Measurements from ENCODE around the gene ARHGEF16.

DNA sequence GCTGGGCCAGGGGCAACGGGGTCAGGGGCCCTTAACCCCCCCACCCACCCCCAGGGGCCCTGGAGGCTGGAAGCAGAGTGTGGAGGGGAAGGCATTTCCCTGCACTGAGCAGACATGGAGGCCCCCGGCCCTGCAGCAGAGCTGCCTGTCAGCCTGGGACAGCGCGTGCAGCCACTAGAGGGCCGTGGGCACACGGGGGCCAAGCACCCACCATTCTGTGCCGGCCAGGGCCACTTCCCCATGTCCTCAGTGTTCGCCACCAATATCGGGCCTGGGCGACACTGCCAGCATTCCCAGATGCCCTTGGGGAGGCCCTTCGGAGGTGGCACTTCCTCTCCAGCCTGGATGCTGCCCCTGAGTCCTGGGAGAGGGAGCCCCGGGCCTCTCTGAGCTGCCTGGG lies 23.2 kb upstream of the ARHGEF16 start:
- TF ChIP-seq, protein P1, sequence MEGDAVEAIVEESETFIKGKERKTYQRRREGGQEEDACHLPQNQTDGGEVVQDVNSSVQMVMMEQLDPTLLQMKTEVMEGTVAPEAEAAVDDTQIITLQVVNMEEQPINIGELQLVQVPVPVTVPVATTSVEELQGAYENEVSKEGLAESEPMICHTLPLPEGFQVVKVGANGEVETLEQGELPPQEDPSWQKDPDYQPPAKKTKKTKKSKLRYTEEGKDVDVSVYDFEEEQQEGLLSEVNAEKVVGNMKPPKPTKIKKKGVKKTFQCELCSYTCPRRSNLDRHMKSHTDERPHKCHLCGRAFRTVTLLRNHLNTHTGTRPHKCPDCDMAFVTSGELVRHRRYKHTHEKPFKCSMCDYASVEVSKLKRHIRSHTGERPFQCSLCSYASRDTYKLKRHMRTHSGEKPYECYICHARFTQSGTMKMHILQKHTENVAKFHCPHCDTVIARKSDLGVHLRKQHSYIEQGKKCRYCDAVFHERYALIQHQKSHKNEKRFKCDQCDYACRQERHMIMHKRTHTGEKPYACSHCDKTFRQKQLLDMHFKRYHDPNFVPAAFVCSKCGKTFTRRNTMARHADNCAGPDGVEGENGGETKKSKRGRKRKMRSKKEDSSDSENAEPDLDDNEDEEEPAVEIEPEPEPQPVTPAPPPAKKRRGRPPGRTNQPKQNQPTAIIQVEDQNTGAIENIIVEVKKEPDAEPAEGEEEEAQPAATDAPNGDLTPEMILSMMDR (IDR thresholded peaks at IDR 0.05) = peak; percentile 76; the same call in 1 of the 2 replicates
- no peak for TF ChIP-seq SIN3A (IDR thresholded peaks at IDR 0.05; ENCODE audit: borderline replicate concordance, insufficient read depth, low read depth, low read length)
- TF ChIP-seq POLR2AphosphoS5 (IDR thresholded peaks at IDR 0.05; ENCODE audit: low read depth, low read length) = no peak
- no peak for TF ChIP-seq TCF7L2 (IDR thresholded peaks at IDR 0.05; ENCODE audit: low read depth, low read length)
- TF ChIP-seq, protein P2, sequence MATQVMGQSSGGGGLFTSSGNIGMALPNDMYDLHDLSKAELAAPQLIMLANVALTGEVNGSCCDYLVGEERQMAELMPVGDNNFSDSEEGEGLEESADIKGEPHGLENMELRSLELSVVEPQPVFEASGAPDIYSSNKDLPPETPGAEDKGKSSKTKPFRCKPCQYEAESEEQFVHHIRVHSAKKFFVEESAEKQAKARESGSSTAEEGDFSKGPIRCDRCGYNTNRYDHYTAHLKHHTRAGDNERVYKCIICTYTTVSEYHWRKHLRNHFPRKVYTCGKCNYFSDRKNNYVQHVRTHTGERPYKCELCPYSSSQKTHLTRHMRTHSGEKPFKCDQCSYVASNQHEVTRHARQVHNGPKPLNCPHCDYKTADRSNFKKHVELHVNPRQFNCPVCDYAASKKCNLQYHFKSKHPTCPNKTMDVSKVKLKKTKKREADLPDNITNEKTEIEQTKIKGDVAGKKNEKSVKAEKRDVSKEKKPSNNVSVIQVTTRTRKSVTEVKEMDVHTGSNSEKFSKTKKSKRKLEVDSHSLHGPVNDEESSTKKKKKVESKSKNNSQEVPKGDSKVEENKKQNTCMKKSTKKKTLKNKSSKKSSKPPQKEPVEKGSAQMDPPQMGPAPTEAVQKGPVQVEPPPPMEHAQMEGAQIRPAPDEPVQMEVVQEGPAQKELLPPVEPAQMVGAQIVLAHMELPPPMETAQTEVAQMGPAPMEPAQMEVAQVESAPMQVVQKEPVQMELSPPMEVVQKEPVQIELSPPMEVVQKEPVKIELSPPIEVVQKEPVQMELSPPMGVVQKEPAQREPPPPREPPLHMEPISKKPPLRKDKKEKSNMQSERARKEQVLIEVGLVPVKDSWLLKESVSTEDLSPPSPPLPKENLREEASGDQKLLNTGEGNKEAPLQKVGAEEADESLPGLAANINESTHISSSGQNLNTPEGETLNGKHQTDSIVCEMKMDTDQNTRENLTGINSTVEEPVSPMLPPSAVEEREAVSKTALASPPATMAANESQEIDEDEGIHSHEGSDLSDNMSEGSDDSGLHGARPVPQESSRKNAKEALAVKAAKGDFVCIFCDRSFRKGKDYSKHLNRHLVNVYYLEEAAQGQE (IDR thresholded peaks at IDR 0.05; ENCODE audit: insufficient read depth in 1 of 2, low read depth in 2 of 2, low read length in 1 of 2) = no peak
